HG03378 (cell line): ENCODE results near the gene MARS1.

Experiments
- ATAC-seq: cut with Tn5 transposase; IDR thresholded peaks from one replicate; pipeline ENCODE4 v1.9.1; 2021; ENCODE audit warnings: mild to moderate bottlenecking, moderate library complexity; ENCODE audit not compliant: unreplicated experiment

The MARS1 gene

GRCh38 chr12:57456737-57457490 lies 31.0 kb upstream of the MARS1 start:
- no peak for ATAC-seq

GRCh38 chr12:57458665-57459054 lies 29.2 kb upstream of the MARS1 start:
- ATAC-seq, result no peak

- peak; percentile 66 for ATAC-seq
Measured at GRCh38 chr12:57459055-57459749, 28.7 kb upstream of the MARS1 start.

- no peak for ATAC-seq
Measured at GRCh38 chr12:57459750-57460467, 28.0 kb upstream of the MARS1 start, which contains the start of gene GLI1. GLI1 (plus strand) TSS chr12:57459785; CDS start chr12:57463692, 3,907 bp downstream.

- no peak for ATAC-seq
Measured at GRCh38 chr12:57460468-57460784, 27.4 kb upstream of the MARS1 start.

- ATAC-seq, result no peak
Measured at GRCh38 chr12:57460841-57461275, 27.0 kb upstream of the MARS1 start.

- no peak for ATAC-seq
Measured at GRCh38 chr12:57461276-57461916, 26.5 kb upstream of the MARS1 start.

- no peak for ATAC-seq
Measured at GRCh38 chr12:57461917-57462250, 26.0 kb upstream of the MARS1 start.

- peak; percentile 55 for ATAC-seq
Measured at GRCh38 chr12:57462251-57462911, 25.5 kb upstream of the MARS1 start.

- no peak for ATAC-seq
Measured at GRCh38 chr12:57462912-57463253, 25.0 kb upstream of the MARS1 start.

GRCh38 chr12:57464569-57464968 lies 23.3 kb upstream of the MARS1 start:
- ATAC-seq, result no peak

GRCh38 chr12:57465030-57465746 lies 22.7 kb upstream of the MARS1 start:
- ATAC-seq, result no peak

- no peak for ATAC-seq
Measured at GRCh38 chr12:57465747-57466505, 21.9 kb upstream of the MARS1 start.

- ATAC-seq, result no peak
Measured at GRCh38 chr12:57467212-57467874, 20.5 kb upstream of the MARS1 start.

- no peak for ATAC-seq
Measured at GRCh38 chr12:57467915-57468314, 20.0 kb upstream of the MARS1 start.

- ATAC-seq, result no peak
Measured at GRCh38 chr12:57469296-57470164, 18.3 kb upstream of the MARS1 start.

- ATAC-seq, result no peak
Measured at GRCh38 chr12:57470286-57470969, 17.4 kb upstream of the MARS1 start.
